NCI-H526 treated with DMSO at 0.1 percent for 48 hours (cell line): ENCODE measurements around the gene KRT1.

Experiments used
- DNase-seq: peaks from one replicate; lab custom pipeline; 2025; lab: John Stamatoyannopoulos, UW

Gene KRT1

GRCh38 chr12:52660934-52661499 is 19.2 kb downstream of the KRT1 start:
- no peak for DNase-seq

DNA sequence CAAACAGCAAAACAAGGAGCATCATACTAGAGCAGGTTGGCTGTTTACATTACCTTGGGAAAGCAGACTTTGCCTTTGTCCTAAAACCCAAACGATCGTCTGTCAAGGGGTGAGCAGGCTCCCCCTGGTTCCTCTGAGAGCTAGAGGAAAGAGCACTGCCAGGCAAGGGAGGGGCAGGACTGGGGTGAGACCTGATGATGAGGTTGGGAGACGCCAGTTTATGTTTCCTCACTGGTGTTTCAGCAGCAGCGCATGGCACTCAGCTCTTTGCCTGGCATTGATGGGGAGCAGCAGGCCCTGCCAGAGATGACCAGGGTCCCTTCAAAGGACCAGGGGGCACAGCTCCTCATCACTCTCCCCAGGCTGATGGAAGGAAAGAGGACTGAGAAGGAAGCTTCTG is 20.3 kb downstream of the KRT1 start:
- no peak for DNase-seq

DNA sequence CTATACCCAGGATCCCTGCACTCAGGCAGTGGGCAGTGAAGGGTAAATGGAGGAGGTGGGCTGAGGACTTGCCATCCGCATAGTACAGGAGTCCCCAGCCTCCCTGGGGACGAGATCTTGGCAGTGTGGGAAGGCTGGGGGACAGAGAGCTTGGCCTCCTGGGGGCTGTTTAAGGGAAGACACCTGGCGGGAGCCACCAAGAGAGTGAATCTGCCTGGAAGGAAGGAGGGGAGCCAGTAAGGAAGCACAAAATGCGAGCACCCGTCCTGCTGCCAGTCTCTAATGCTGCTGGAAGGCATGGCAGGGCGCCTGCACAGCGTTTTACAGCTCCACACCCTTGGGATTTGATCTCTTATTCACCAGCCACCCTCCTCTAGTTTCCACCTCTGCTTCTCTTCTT is 20.8 kb downstream of the KRT1 start:
- DNase-seq: no peak

DNA sequence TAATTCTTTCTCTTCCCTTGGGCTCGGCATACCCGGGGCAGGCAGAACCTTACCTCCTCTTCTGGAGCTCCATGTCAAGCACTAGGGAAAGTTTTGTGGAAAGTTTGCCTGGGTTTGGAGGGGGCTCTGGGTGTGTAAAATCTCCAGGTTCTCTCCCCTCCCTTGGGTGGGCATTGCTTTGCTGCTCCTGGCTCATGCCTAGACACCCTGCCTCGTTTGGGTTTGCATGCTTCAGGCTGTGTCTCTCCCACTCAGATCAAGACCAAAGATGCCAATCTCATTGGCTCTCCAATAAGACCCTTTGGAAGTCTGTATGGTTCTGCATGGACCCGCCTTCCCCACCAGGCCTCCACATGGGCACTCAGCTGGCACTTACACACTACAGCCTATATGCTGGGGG is 22.0 kb downstream of the KRT1 start:
- no peak for DNase-seq

DNA sequence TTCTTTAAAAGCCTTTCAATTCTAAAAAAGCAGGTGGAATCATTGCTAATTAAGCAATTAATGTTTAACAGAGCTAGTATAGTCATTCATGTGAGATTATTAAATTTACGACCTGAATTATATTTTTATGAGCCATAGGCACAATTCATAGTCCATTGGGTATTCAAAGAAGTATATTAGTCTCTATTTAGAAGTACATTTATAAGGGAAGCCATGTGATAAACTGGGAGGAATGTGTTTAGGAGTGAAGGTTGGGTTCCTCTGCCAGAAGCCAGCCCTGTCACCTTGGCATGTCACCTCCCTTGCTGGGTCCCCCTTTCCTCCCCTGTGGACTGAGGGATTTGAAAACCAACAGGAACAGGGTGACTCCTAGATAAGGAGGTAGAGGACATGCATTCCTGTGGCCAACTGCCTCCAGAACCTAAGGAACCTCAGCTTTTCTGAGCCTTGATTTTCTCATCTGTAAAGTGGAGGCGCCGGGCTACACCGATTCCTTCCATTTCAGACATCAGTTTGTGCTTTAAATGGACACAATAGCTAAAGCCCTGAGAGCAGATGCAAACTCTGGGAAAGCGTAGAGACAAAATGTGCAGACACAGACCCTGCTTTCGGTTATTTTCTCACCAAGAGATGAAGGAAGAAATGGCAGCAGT is 22.8 kb downstream of the KRT1 start:
- no peak for DNase-seq

DNA sequence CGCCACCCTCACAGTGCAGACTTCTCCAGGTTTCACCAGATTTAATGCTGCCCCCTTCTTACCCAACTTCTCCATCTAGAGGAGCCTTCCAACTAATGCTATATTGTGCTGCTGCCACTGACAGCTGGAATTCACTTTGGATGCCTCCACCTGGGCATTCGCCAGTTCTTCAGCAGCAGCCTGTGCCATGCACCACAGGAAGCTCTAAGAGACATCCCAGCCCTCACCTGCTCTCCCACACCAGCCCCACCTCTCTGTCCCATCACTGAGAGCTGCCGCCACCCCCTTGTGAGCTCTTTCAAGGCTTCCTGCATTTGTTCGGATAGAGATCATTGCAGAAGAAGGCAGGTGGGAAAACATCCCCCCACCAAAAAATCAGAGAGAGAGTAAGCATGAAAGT is 23.6 kb downstream of the KRT1 start:
- DNase-seq: no peak

GRCh38 chr12:52655720-52656124 is 24.5 kb downstream of the KRT1 start:
- no peak for DNase-seq

DNA sequence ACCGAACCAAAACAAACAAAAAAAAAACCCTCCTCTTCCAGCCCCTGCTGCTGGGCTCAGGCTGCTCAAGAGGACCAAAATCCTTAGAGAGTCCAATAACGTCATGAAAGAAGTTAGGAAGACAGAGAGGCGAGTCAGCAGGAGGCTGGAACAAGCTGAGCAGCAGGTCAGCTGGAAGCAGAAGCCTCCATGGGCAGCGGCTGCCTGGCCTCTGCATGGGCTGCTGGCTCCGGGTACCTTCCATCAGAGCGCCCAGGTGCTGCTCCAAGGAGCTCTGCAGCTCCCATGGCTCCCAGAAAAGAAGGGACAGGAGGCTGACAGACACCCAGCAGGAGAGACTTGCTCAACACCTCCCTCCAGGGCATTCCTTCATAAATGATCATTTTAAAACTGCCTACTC is 25.0 kb downstream of the KRT1 start:
- no peak for DNase-seq

- no peak for DNase-seq
These were observed 28.4 kb downstream of the KRT1 start, which contains the start of gene KRT2 for GRCh38 chr12:52651726-52652261. TSS of gene KRT2 (minus strand) at chr12:52652211. CDS start at chr12:52652142, 69 bp downstream.

- peak; percentile 0 for DNase-seq
These were observed 29.6 kb downstream of the KRT1 start for GRCh38 chr12:52650520-52651081.

DNA sequence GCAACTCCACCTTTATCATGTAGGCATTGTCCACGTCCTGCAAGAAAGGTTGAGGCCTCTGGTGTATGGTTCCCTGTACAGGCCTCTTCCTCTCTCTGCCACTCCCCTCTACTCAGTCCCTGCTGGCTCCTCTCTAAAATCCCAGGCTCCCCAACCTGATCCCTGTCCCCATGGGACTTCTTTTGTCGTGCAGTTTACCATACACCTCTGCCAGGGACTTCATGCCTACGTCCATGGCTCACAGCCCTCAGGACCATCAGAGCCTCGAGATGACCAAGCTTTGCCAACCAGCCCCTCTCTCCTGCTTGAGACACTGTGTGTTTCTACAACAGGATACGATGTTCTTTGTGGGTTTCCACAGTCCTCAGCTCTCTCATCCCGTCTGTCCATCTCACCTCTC is 31.1 kb downstream of the KRT1 start:
- no peak for DNase-seq

- no peak for DNase-seq
These were observed 32.1 kb downstream of the KRT1 start for GRCh38 chr12:52648012-52648550.

DNA sequence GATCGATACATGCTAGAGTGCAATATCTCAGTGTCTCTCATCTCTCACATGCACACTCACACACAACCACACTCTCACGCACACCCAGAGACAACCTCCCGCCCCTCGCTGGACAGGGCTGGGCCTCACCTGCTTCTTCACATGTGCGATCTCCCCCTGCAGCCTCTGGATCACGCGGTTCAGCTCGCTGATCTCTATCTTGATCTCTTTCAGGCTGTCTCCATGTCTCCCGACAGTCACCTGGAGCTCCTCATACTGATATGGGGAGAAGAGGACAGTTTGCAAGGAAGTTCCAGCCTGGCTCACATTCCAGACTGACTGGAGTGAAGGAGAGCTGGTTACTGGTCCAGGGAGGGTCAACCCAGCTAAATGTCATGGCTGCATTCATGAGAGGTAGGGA is 32.6 kb downstream of the KRT1 start:
- no peak for DNase-seq

GRCh38 chr12:52646613-52647012 is 33.6 kb downstream of the KRT1 start:
- no peak for DNase-seq

DNA sequence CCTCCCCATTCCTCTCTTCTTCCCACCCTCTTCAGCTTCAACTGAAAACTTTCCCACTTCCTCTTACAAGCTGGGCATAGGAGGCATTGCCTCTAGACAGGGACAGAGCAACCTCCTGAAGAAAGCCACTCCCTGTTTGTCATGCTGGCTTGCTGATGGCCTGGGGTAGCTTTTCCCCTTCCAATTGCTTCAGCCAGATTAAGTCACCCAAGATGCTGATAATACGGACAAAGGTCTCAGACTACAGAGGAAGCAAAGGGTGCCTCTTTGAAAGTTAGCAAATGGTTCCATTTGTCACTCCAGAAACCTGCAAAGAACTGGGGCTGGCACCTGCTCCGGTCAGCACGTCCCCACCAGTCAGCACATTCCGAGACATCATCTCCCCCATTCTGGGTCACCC is 34.2 kb downstream of the KRT1 start:
- no peak for DNase-seq

- no peak for DNase-seq
These were observed 35.0 kb downstream of the KRT1 start for GRCh38 chr12:52645120-52645761.

- DNase-seq: no peak
These were observed 36.2 kb downstream of the KRT1 start for GRCh38 chr12:52644078-52644415.

DNA sequence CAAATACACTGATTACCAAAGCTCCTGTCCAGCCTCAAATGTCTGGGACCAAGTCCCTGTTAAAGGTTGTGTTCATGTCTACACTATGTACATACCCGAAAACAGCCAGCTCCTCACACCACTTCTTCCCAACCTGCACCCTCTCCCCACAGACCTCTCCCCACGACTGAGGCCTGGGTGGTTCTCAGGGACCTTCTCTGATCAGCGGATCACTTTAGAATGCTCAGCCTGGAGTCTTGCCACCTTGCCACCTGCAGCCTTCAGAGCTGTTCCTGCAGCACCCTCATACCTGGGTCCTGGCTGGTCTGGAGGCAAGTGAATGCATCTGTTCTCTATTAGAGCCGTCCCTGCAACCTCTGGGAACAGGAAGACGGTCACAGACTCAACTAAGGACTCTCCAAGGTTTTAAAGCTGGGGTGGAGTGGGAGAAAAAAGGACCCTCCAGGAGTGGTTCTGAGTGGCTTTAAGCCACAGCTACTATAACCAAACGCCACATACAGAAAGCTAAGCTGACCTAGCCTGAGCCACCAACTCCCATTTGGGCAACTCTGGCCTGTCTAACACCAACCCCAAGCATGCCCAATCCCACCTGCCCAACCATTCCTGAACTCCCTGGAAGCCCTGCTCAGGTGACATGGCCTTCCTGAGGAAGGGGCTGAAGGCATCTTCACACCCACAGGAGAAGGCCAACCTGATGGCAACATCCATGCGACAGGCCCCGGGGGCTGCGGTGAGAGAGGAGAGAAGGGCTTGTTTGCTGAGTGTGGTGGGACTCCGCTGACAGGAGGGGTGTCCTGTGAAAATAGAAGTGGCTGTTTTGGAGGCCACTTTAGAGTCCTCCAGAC is 36.8 kb downstream of the KRT1 start:
- DNase-seq: no peak

DNA sequence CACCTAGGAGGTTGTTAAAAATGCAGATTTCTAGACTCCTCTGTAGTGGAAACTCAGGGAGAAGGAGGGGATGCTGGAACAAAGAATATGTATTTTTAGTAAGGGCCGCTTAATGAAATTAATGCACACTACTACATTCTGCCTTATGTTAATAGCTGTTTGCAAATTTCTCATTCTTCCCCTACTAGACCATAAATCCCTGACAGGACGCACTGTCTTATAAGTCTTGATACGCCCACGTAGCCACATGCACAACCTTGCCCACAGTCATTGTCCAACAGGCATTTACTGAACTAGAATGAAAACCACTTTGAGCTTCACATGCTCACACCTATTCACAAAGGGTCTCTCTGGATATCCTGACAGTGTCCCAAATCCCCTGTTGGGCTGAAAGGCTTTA is 38.7 kb downstream of the KRT1 start:
- DNase-seq: no peak

GRCh38 chr12:52637299-52637698 is 42.9 kb downstream of the KRT1 start:
- DNase-seq: no peak

GRCh38 chr12:52636592-52637258 is 43.5 kb downstream of the KRT1 start:
- no peak for DNase-seq
